ENCODE measurements around the gene SEC14L5. TPM values are rescaled to one million over a fixed set of nuclear protein-coding genes. Genes with fewer than 3 reads are reported as not detected.

SEC14L5 gene
- total RNA-seq, 5 donors from 2014 or later (not counting 1 experiment from before 2014, with no cell fraction given): 0.05 TPM; not detected in 4

DNA sequence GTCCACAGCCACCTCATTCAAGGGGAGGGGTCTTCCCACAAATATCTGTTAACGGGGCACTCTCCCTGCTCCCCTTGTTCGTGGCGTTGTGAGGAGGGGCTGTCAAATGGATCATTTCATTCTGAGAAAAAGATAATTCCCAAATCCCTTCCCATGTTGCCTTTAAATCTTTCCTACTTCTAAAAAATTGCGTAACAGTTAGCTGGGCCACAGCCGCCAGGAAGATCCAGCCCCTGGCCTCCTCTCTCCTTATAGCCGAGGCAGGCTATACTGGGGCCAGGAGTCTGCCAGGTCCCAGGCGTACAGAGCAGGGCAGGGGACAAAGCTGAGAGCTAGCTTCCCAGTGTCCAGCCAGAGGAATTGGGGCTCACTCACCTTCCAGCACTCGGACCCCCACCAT, 107.2 kb downstream of the SEC14L5 start:
- Mint-ChIP-seq H3K4me1 (no peaks in the 10 kb centered on the region), H3K9me3 (no peaks in the 10 kb centered on the region), H3K36me3 (no peaks in the 10 kb centered on the region), H3K27me3 (peaks cover 0 to 5% of the 10 kb centered on the region in 2 donors), H3K27ac (no peak overlapping the region), H3K4me3 (no peak overlapping the region)
- ChIA-PET POLR2A (no interaction called here), CTCF (no interaction called here)
- ATAC-seq (replicated peaks in 1 of 4) (no peak), DNase-seq (no peak)
- H3K27me3 ChIP-seq (replicated peaks in 1 of 2; ENCODE audit: control insufficient read depth in 2 of 2, extremely low read depth in 1 of 2, insufficient read depth in 2 of 2, low read length in 1 of 2): peaks cover 0 to 10% of the 10 kb centered on the region in 2 experiments
- H3K27ac ChIP-seq (ENCODE audit: low read length): no peak overlapping the region
- no peaks in the 10 kb centered on the region for H3K36me3 ChIP-seq (ENCODE audit: control insufficient read depth in 2 of 2, extremely low read depth in 1 of 2, insufficient read depth in 1 of 2, low read length in 1 of 2)
- 84% methylated on average over 5 of the region's 8 CpGs for WGBS (ENCODE audit: insufficient coverage)
- no peaks in the 10 kb centered on the region for H3K4me1 ChIP-seq (ENCODE audit: control insufficient read depth in 1 of 2, extremely low read depth in 1 of 2, insufficient read depth in 2 of 2, low read length in 2 of 2)
- no peak overlapping the region for H3K4me3 ChIP-seq (ENCODE audit: control insufficient read depth in 1 of 2, extremely low read depth in 1 of 2, low read length in 1 of 2)
- H3K9me3 ChIP-seq: no peaks in the 10 kb centered on the region

DNA sequence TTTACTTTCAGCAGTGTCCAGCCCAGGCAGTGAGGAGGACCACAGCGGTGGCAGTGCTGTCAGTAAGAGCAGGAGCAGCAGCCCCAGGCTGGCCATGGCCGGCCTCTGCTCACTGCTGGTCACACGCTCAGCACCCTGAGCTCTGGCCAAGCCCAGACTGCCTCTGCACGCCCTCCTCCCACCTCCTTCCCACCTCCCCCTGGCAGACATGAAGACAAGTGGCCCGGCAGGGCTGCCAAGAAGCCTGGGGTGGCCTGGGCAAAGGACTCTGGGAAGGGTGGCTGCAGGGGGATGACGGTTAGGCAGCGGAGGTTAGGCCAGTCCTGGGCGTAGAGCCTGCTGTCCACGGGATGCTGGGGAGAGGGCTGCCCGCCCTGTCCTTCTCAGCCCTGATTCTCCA, 107.7 kb downstream of the SEC14L5 start, which contains the start of gene C16orf89:
TSS of gene C16orf89 (minus strand) at position 144 of the 400 bp plus-strand sequence. CDS start at position 96, 48 bp downstream.
- Histone ChIP-seq H3K27ac (ENCODE audit: low read length) (no peak within 1 kb of the TSS), H3K4me1 (ENCODE audit: control insufficient read depth in 1 of 2, extremely low read depth in 1 of 2, insufficient read depth in 2 of 2, low read length in 2 of 2) (peaks cover 0 to 1% of the 10 kb centered on the region in 2 experiments), H3K27me3 (replicated peaks in 1 of 2; ENCODE audit: control insufficient read depth in 2 of 2, extremely low read depth in 1 of 2, insufficient read depth in 2 of 2, low read length in 1 of 2) (peaks cover 0 to 10% of the 10 kb centered on the region in 2 experiments), H3K4me3 (ENCODE audit: control insufficient read depth in 1 of 2, extremely low read depth in 1 of 2, low read length in 1 of 2) (no peak within 1 kb of the TSS), H3K36me3 (ENCODE audit: control insufficient read depth in 2 of 2, extremely low read depth in 1 of 2, insufficient read depth in 1 of 2, low read length in 1 of 2) (no peaks in the 10 kb centered on the region), H3K9me3 (no peaks in the 10 kb centered on the region)
- Mint-ChIP-seq H3K4me1 (peaks cover 2% of the 10 kb centered on the region in 3 donors), H3K27ac (no peak within 1 kb of the TSS), H3K9me3 (no peaks in the 10 kb centered on the region), H3K27me3 (peaks cover 0 to 5% of the 10 kb centered on the region in 2 donors), H3K36me3 (no peaks in the 10 kb centered on the region), H3K4me3 (no peak within 1 kb of the TSS)
- ATAC-seq (replicated peaks in 1 of 4) (no peak), DNase-seq (no peak)
- ChIA-PET POLR2A (no interaction called here), CTCF (no interaction called here)
- WGBS (ENCODE audit: insufficient coverage): 83% methylated on average over 8 of the region's 10 CpGs

DNA sequence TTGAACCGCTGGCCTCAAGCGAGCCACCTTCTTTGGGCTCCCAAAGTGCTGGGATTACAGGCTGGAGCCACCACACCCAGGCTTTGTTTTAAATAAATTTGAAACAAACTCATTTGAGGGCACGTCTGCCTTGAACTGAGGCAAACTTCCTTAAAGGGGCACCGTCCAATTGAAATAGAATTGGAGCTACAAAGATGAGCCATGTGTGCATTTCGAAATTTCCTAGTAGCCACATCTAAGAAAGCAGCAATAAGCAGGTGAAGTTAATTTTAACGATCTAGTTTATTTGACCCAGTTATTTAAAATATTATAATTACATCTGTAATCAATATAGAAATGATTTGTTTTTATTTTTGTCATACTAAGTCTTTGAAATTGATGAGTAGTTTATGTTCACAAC, 108.4 kb downstream of the SEC14L5 start:
- Histone ChIP-seq H3K4me1 (ENCODE audit: control insufficient read depth in 1 of 2, extremely low read depth in 1 of 2, insufficient read depth in 2 of 2, low read length in 2 of 2) (peaks cover 4 to 8% of the 10 kb centered on the region in 2 experiments), H3K4me3 (ENCODE audit: control insufficient read depth in 1 of 2, extremely low read depth in 1 of 2, low read length in 1 of 2) (no peak overlapping the region), H3K27ac (ENCODE audit: low read length) (no peak overlapping the region), H3K36me3 (ENCODE audit: control insufficient read depth in 2 of 2, extremely low read depth in 1 of 2, insufficient read depth in 1 of 2, low read length in 1 of 2) (no peaks in the 10 kb centered on the region), H3K9me3 (no peaks in the 10 kb centered on the region), H3K27me3 (replicated peaks in 1 of 2; ENCODE audit: control insufficient read depth in 2 of 2, extremely low read depth in 1 of 2, insufficient read depth in 2 of 2, low read length in 1 of 2) (peaks cover 0 to 10% of the 10 kb centered on the region in 2 experiments)
- H3K36me3 Mint-ChIP-seq: no peaks in the 10 kb centered on the region
- ChIA-PET POLR2A (no interaction called here), CTCF (no interaction called here)
- H3K27ac Mint-ChIP-seq: no peak overlapping the region
- H3K4me1 Mint-ChIP-seq: peaks cover 9% of the 10 kb centered on the region in 3 donors
- no peak overlapping the region for H3K4me3 Mint-ChIP-seq
- H3K27me3 Mint-ChIP-seq: peaks cover 0 to 5% of the 10 kb centered on the region in 2 donors
- 100% methylated on average over 1 of the region's 6 CpGs for WGBS (ENCODE audit: insufficient coverage)
- H3K9me3 Mint-ChIP-seq: no peaks in the 10 kb centered on the region
- ATAC-seq (replicated peaks in 1 of 4) (no peak), DNase-seq (no peak)

Other genes with a start within 250 kb of the SEC14L5 start
- 10 to 100 TPM; 24.2 to 37.1 (median 32.2) TPM for gene ANKS3, start 224.1 kb upstream of the SEC14L5 start, total RNA-seq
- under 1 TPM in 4 of 5 donors, not detected in 1; 0.13 to 0.70 (median 0.34) TPM for gene DNAAF8, start 223.8 kb upstream of the SEC14L5 start, total RNA-seq
- 10 to 100 TPM; 19.7 to 36.6 (median 32.4) TPM for gene ZNF500, start 191.2 kb upstream of the SEC14L5 start, total RNA-seq
- gene SEPTIN12, start 170.0 kb upstream of the SEC14L5 start, total RNA-seq: not detected
- not detected for gene SMIM22, start 163.0 kb upstream of the SEC14L5 start, total RNA-seq
- gene ROGDI, start 155.7 kb upstream of the SEC14L5 start, total RNA-seq: 10 to 100 TPM; 12.1 to 20.2 (median 13.2) TPM
- gene GLYR1, start 111.0 kb upstream of the SEC14L5 start, total RNA-seq: 100 to 1,000 TPM in 3 of 5 donors, 10 to 100 TPM in 2; 95.5 to 106 (median 102) TPM
- gene UBN1, start 110.8 kb upstream of the SEC14L5 start, total RNA-seq: 10 to 100 TPM; 41.8 to 53.7 (median 48.2) TPM
- gene PPL, start 21.2 kb upstream of the SEC14L5 start, total RNA-seq: under 1 TPM in 3 of 5 donors, not detected in 2; 0.10 to 0.32 (median 0.12) TPM
- 10 to 100 TPM; 26.2 to 33.6 (median 29.7) TPM for gene NAGPA, start 75.6 kb downstream of the SEC14L5 start, total RNA-seq
- gene C16orf89, start 107.6 kb downstream of the SEC14L5 start, total RNA-seq: under 1 TPM in 2 of 5 donors, not detected in 3; 0.62 to 0.79 TPM
- gene ALG1, start 113.5 kb downstream of the SEC14L5 start, total RNA-seq: 10 to 100 TPM; 12.0 to 29.2 (median 25.7) TPM
- gene EEF2KMT, start 139.5 kb downstream of the SEC14L5 start, total RNA-seq: 10 to 100 TPM in 3 of 5 donors, 1 to 10 TPM in 2; 3.6 to 16.1 (median 11.7) TPM

All from T-cell (primary cell).